GM18526 (cell line): ENCODE data around the gene KCNK4.

Experiments
- POLR2A ChIP-seq: IDR thresholded peaks from 3 replicates; pipeline ENCODE4 v1.6.1; 2011; ENCODE audit not compliant: insufficient read length; ENCODE audit errors: extremely low read depth

The KCNK4 gene

GRCh38 chr11:64290352-64291261, 495 bp upstream of the KCNK4 start:
- no peak for TF ChIP-seq POLR2A

GRCh38 chr11:64291752-64292459, 804 bp downstream of the KCNK4 start:
- TF ChIP-seq POLR2A, result no peak

- TF ChIP-seq POLR2A, result no peak
Measured at GRCh38 chr11:64292460-64293254, 1.6 kb downstream of the KCNK4 start.

- TF ChIP-seq POLR2A, result no peak
Measured at GRCh38 chr11:64294774-64295173, 3.7 kb downstream of the KCNK4 start.

GRCh38 chr11:64295760-64296159, 4.7 kb downstream of the KCNK4 start:
- TF ChIP-seq POLR2A, result no peak

GRCh38 chr11:64296236-64296635, 5.1 kb downstream of the KCNK4 start:
- TF ChIP-seq POLR2A, result no peak

- TF ChIP-seq POLR2A, result no peak
Measured at GRCh38 chr11:64296830-64297698, 6.0 kb downstream of the KCNK4 start.

GRCh38 chr11:64297699-64298358, 6.7 kb downstream of the KCNK4 start:
- TF ChIP-seq POLR2A, result no peak

- no peak for TF ChIP-seq POLR2A
Measured at GRCh38 chr11:64298966-64299846, 8.1 kb downstream of the KCNK4 start.

- TF ChIP-seq POLR2A, result no peak
Measured at GRCh38 chr11:64299847-64300648, 8.9 kb downstream of the KCNK4 start, which contains the start of gene CATSPERZ. Gene CATSPERZ (plus strand): TSS chr11:64300358. CDS start chr11:64300411, 53 bp downstream.

GRCh38 chr11:64303109-64304031, 12.3 kb downstream of the KCNK4 start:
- no peak for TF ChIP-seq POLR2A

- TF ChIP-seq POLR2A, result no peak
Measured at GRCh38 chr11:64304032-64304315, 12.9 kb downstream of the KCNK4 start.
